ENCODE measurements around the gene ESYT3. TPM values are rescaled to one million over a fixed set of nuclear protein-coding genes. Genes with fewer than 3 reads are reported as not detected.

Gene ESYT3
- total RNA-seq, 2 donors from 2014 or later, result 0.40 TPM; not detected in 1

DNA sequence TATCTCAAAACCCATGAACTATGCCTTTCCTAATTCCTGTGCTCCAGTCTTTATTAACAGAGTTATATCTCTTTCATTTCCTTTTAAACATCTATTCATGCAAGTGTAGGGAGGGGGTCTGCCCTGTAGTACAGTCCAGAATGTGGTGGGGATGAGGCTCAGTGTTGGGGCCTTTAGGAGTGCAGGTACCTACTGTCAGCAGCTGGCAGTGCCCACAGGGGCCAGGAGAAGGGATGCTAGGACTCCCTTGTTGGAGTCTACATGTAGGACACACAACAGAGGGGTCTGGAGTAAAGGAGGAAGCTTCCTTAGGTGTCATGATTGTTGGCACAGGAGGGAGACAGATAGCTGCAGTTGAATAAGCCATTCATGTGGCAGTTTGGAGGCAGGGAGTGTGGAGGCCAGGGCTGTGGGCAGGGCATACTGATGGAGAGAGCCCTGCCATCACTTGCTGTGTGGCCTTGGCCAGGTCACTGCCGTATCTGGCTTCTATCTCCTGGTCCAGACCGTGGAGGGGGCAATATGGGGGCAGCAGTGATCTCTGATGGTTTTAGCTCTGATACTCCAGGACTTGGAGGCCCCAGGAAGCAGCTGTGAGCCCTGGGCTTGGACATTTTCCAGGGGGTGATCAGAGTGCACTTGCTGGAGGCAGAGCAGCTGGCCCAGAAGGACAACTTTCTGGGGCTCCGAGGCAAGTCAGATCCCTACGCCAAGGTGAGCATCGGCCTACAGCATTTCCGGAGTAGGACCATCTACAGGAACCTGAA, 29.5 kb downstream of the ESYT3 start:
- Mint-ChIP-seq H3K4me3 (no peak overlapping the region), H3K27me3 (peaks cover 27% of the 10 kb centered on the region), H3K36me3 (ENCODE audit: low read depth) (no peaks in the 10 kb centered on the region), H3K27ac (no peak overlapping the region), H3K4me1 (no peaks in the 10 kb centered on the region)
- H3K9me3 ChIP-seq (ENCODE audit: control insufficient read depth, low read length, poor library complexity, severe bottlenecking), result no peaks in the 10 kb centered on the region
- DNase-seq (no peak), ATAC-seq (no peak)

DNA sequence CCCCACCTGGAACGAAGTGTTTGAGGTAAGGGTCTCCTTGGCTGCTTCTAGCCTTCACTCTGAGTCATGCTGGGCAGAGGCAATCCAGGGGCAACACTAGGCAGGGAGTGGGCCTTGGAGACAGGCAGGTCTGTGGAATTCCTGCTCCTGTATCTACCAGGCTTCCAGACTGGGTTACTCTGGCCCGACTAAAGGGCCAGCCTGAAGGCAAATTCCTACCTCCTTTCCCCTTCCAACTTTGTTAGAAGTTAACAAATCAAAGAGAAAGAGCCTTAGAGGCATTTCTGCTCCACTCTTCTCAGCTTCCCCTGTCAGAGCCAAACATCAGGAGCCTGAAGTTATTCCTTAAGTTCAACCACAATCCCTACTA, 30.1 kb downstream of the ESYT3 start:
- H3K27ac Mint-ChIP-seq, result no peak overlapping the region
- DNase-seq (no peak), ATAC-seq (no peak)
- H3K27me3 Mint-ChIP-seq, result peaks cover 27% of the 10 kb centered on the region
- no peak overlapping the region for H3K4me3 Mint-ChIP-seq
- no peaks in the 10 kb centered on the region for H3K4me1 Mint-ChIP-seq
- no peaks in the 10 kb centered on the region for H3K9me3 ChIP-seq (ENCODE audit: control insufficient read depth, low read length, poor library complexity, severe bottlenecking)
- no peaks in the 10 kb centered on the region for H3K36me3 Mint-ChIP-seq (ENCODE audit: low read depth)

DNA sequence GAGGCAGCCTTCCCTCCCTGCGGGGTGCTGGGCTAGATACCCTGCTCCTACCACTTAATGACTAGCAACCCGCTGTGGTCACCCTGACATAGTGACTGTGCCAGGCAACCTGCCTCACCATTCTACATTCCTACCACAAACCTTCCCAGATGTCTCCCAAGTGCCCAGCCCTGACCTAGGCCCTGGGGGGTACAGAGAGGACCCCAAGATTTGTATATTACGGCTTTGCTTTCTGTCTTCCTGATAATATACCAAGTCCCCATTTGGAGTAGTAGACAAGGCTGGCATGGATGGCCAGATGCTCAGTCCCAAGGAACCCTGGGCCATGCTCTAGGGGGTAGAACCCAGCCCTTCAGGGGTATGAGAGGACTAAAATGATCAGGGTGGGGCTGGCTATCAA, 31.0 kb downstream of the ESYT3 start:
- H3K9me3 ChIP-seq (ENCODE audit: control insufficient read depth, low read length, poor library complexity, severe bottlenecking), result no peaks in the 10 kb centered on the region
- ATAC-seq (no peak), DNase-seq (no peak)
- Mint-ChIP-seq H3K27me3 (peaks cover 27% of the 10 kb centered on the region), H3K36me3 (ENCODE audit: low read depth) (no peaks in the 10 kb centered on the region), H3K4me3 (no peak overlapping the region), H3K27ac (no peak overlapping the region), H3K4me1 (no peaks in the 10 kb centered on the region)

DNA sequence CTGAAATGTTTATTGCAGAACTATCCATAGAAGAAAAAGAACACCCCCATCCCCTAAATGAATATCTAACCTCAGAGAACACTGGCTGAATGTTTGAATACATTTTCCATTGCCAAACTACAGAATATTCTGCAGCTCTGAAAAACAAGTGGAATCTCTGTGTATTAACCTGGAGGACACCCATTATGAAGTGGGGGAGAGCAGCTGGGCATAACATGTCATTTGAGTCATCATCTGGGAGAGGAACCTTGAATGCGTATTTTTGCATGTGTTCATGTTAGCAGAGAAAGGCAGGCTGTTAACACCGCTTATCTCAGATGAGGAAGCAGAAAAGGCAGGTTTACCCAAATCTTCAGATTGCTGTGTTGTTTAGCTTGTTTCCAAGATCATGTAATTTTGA, 31.5 kb downstream of the ESYT3 start:
- no peaks in the 10 kb centered on the region for H3K4me1 Mint-ChIP-seq
- H3K36me3 Mint-ChIP-seq (ENCODE audit: low read depth), result no peaks in the 10 kb centered on the region
- no peaks in the 10 kb centered on the region for H3K9me3 ChIP-seq (ENCODE audit: control insufficient read depth, low read length, poor library complexity, severe bottlenecking)
- DNase-seq (no peak), ATAC-seq (no peak)
- H3K27ac Mint-ChIP-seq, result no peak overlapping the region
- H3K4me3 Mint-ChIP-seq, result no peak overlapping the region
- H3K27me3 Mint-ChIP-seq, result peaks cover 27% of the 10 kb centered on the region

DNA sequence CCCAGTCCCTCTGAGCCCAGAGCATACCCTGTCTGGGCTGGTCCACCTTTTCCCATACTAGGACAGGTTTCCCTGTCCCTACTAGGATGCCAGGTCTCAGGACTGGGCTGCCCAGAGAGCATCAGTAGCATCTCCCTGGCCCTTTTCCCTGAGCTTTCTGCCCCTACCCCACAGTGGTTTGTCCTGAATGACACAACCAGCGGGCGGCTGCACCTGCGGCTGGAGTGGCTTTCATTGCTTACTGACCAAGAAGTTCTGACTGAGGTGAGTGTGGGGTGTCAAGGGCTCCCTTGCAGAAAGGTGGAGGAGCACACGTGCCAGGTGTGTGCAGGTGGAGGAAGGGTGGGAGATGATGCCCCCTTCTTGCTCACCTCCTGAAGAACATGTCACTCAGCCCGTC, 33.5 kb downstream of the ESYT3 start:
- DNase-seq, result no peak
- no peaks in the 10 kb centered on the region for H3K36me3 Mint-ChIP-seq (ENCODE audit: low read depth)
- no peaks in the 10 kb centered on the region for H3K4me1 Mint-ChIP-seq
- peaks cover 23% of the 10 kb centered on the region for H3K27me3 Mint-ChIP-seq
- H3K9me3 ChIP-seq (ENCODE audit: control insufficient read depth, low read length, poor library complexity, severe bottlenecking), result no peaks in the 10 kb centered on the region
- H3K27ac Mint-ChIP-seq, result no peak overlapping the region
- ATAC-seq, result no peak
- H3K4me3 Mint-ChIP-seq, result no peak overlapping the region

DNA sequence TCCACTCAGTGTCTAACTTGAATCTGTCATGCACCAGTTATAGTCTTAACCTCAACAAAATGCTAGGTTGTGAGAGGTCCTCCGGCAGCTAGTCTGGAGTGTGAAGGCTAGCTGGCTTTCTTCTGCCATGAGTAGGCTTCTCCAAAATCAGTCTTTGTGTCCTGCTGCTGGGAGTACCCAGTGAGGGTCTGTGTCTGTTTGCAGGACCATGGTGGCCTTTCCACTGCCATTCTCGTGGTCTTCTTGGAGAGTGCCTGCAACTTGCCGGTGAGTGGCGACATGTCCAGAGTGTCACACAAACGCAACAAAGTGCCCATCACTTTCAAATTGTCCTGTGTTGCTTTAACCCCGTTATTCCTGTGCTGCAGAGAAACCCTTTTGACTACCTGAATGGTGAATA, 34.0 kb downstream of the ESYT3 start:
- DNase-seq (no peak), ATAC-seq (no peak)
- Mint-ChIP-seq H3K4me3 (no peak overlapping the region), H3K27ac (no peak overlapping the region), H3K27me3 (peaks cover 23% of the 10 kb centered on the region), H3K4me1 (no peaks in the 10 kb centered on the region), H3K36me3 (ENCODE audit: low read depth) (no peaks in the 10 kb centered on the region)
- no peaks in the 10 kb centered on the region for H3K9me3 ChIP-seq (ENCODE audit: control insufficient read depth, low read length, poor library complexity, severe bottlenecking)

DNA sequence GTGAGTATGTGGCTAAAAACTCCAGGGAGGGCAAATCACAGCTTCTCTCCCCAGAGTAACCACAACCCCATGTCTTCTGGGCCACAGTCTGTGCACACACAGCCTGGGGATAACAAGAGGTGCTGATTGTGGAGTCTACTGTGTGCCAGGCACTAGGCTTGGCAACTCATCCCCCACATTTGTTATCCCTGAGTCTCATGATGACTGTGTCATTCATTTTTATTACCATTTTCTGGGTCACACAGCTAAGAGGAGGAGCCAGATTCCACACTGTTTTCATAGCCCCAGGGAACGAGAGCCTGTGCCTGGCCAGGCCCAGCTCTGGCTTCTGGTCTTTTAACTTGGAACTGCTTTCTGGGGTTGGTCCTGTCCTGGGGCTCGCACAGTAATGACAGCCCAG, 34.5 kb downstream of the ESYT3 start:
- peaks cover 23% of the 10 kb centered on the region for H3K27me3 Mint-ChIP-seq
- no peak for DNase-seq
- H3K4me1 Mint-ChIP-seq, result no peaks in the 10 kb centered on the region
- H3K36me3 Mint-ChIP-seq (ENCODE audit: low read depth), result no peaks in the 10 kb centered on the region
- no peak overlapping the region for H3K27ac Mint-ChIP-seq
- H3K4me3 Mint-ChIP-seq, result no peak overlapping the region
- ATAC-seq, result no peak
- H3K9me3 ChIP-seq (ENCODE audit: control insufficient read depth, low read length, poor library complexity, severe bottlenecking), result no peaks in the 10 kb centered on the region

DNA sequence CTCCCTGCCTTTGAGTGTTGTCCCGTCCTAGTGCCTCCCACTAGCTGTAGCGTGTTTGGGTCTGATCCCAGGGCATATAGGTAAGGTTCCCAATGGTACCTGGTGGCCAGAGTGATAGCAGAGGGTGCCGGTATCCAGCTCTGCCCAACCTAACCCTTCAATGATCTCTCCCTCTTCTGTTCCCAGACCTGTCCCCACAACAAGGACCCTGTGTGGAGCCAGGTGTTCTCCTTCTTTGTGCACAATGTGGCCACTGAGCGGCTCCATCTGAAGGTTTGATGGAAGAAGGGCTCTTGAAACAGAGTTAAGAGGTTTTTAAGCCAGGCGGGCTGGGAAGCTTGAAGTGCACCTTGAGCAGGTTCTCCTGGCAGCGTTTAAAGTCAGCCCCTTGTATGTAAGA, 35.5 kb downstream of the ESYT3 start:
- H3K27me3 Mint-ChIP-seq, result peaks cover 24% of the 10 kb centered on the region
- DNase-seq (no peak), ATAC-seq (no peak)
- no peaks in the 10 kb centered on the region for H3K36me3 Mint-ChIP-seq (ENCODE audit: low read depth)
- no peaks in the 10 kb centered on the region for H3K9me3 ChIP-seq (ENCODE audit: control insufficient read depth, low read length, poor library complexity, severe bottlenecking)
- no peaks in the 10 kb centered on the region for H3K4me1 Mint-ChIP-seq
- no peak overlapping the region for H3K4me3 Mint-ChIP-seq
- no peak overlapping the region for H3K27ac Mint-ChIP-seq

DNA sequence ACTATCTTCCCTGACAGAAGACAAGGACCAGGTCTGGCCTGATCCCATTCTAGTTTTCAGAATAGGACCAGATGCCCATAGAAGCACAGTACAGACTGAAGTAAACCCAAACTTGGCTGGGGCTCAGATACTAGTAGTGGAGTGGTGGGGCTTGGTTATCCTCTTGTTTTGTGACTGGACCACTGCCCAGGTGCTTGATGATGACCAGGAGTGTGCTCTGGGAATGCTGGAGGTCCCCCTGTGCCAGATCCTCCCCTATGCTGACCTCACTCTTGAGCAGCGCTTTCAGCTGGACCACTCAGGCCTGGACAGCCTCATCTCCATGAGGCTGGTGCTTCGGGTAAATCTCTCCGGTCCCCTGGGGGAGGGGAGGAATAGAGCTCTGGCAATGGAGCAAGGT, 36.3 kb downstream of the ESYT3 start:
- no peak overlapping the region for H3K4me3 Mint-ChIP-seq
- no peaks in the 10 kb centered on the region for H3K4me1 Mint-ChIP-seq
- no peaks in the 10 kb centered on the region for H3K36me3 Mint-ChIP-seq (ENCODE audit: low read depth)
- ATAC-seq (no peak), DNase-seq (no peak)
- H3K27me3 Mint-ChIP-seq, result peaks cover 23% of the 10 kb centered on the region
- no peak overlapping the region for H3K27ac Mint-ChIP-seq
- H3K9me3 ChIP-seq (ENCODE audit: control insufficient read depth, low read length, poor library complexity, severe bottlenecking), result no peaks in the 10 kb centered on the region

DNA sequence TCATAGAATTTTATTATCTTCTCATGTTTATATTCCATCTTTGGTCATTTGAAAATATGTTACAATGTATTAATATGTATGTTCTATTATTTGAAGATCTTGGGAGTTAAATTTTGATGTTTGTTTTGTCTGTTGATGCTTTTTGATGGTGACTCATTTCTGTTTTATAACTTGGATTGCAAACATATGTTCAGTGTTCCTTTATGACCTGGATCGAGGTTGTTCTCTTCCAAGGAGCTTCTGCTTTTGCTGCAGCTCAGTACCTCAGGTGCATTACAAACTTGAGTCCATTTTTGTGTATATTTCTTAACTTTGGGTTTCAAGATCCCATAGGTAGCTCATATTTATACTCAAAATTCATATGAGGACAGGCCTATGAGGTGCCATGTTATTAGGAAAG, 37.1 kb downstream of the ESYT3 start:
- no peaks in the 10 kb centered on the region for H3K4me1 Mint-ChIP-seq

DNA sequence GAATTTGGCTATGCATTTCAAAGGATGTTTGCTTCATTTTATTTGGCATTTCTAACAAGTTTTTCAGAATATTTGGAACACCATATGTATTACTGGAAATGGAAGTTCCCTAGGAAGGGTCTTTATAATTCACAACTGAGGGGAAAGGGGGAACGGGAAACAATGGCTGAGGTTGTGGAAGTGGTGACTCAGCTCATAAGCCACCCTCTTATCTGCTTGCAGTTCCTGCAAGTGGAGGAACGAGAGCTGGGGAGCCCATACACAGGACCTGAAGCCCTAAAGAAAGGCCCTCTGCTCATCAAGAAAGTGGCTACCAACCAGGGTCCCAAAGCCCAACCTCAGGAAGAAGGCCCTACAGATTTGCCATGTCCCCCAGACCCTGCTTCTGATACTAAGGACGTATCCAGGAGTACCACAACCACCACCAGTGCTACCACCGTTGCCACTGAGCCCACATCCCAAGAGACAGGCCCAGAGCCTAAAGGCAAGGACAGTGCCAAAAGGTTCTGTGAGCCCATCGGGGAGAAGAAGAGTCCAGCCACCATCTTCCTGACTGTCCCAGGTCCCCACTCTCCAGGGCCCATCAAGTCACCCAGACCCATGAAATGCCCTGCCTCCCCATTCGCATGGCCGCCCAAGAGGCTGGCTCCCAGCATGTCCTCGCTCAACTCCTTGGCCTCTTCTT, 37.9 kb downstream of the ESYT3 start:
- H3K4me1 Mint-ChIP-seq, result no peaks in the 10 kb centered on the region
- no peak overlapping the region for H3K4me3 Mint-ChIP-seq
- H3K36me3 Mint-ChIP-seq (ENCODE audit: low read depth), result peaks cover 2% of the 10 kb centered on the region
- no peak for DNase-seq
- H3K27ac Mint-ChIP-seq, result no peak overlapping the region
- peaks cover 17% of the 10 kb centered on the region for H3K27me3 Mint-ChIP-seq
- no peaks in the 10 kb centered on the region for H3K9me3 ChIP-seq (ENCODE audit: control insufficient read depth, low read length, poor library complexity, severe bottlenecking)
- no peak for ATAC-seq

More for the DNA sequence above, 37.1 kb downstream of the ESYT3 start:
- ATAC-seq (no peak), DNase-seq (no peak)
- Mint-ChIP-seq H3K27ac (no peak overlapping the region), H3K4me3 (no peak overlapping the region), H3K36me3 (ENCODE audit: low read depth) (peaks cover 2% of the 10 kb centered on the region), H3K27me3 (peaks cover 22% of the 10 kb centered on the region)
- no peaks in the 10 kb centered on the region for H3K9me3 ChIP-seq (ENCODE audit: control insufficient read depth, low read length, poor library complexity, severe bottlenecking)

DNA sequence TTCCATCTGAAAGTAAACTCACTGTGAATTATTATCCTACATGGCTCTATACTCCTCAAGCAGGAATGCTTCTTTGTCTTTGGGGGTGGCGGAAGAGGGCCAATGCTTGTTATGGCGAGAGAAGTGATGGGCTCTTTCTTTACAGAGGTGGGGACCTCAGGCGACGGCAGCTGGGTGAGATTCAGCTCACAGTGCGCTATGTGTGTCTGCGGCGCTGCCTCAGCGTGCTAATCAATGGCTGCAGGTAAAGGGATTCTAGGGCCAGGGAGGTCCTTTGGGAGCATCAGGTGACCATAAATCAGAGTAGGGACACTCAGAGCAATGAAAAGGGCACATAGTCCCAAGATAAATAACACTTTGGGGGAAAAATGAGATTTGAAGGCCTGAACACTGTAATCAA, 39.0 kb downstream of the ESYT3 start:
- ATAC-seq, result no peak
- Mint-ChIP-seq H3K4me1 (no peaks in the 10 kb centered on the region), H3K36me3 (ENCODE audit: low read depth) (peaks cover 2% of the 10 kb centered on the region), H3K4me3 (no peak overlapping the region), H3K27me3 (peaks cover 21% of the 10 kb centered on the region), H3K27ac (no peak overlapping the region)
- DNase-seq, result no peak
- no peaks in the 10 kb centered on the region for H3K9me3 ChIP-seq (ENCODE audit: control insufficient read depth, low read length, poor library complexity, severe bottlenecking)

DNA sequence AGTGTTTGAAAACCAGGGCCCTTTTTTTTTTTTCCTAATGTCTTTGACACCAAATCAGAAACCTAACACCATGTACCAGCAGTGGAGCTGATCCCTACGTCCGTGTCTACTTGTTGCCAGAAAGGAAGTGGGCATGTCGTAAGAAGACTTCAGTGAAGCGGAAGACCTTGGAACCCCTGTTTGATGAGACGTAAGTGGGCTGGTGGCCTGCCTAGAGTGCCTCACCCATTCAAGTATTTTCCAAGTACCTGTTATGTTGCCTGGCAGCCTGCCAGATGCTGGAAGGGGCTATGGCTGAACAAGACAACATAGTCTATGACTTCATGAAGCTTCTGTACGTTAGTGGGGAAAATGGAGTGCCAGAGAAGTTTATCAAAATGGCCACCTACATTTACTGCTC, 39.7 kb downstream of the ESYT3 start:
- DNase-seq, result no peak
- Mint-ChIP-seq H3K4me1 (no peaks in the 10 kb centered on the region), H3K36me3 (ENCODE audit: low read depth) (peaks cover 2% of the 10 kb centered on the region), H3K27ac (no peak overlapping the region), H3K4me3 (no peak overlapping the region), H3K27me3 (peaks cover 23% of the 10 kb centered on the region)
- H3K9me3 ChIP-seq (ENCODE audit: control insufficient read depth, low read length, poor library complexity, severe bottlenecking), result no peaks in the 10 kb centered on the region
- ATAC-seq, result no peak

DNA sequence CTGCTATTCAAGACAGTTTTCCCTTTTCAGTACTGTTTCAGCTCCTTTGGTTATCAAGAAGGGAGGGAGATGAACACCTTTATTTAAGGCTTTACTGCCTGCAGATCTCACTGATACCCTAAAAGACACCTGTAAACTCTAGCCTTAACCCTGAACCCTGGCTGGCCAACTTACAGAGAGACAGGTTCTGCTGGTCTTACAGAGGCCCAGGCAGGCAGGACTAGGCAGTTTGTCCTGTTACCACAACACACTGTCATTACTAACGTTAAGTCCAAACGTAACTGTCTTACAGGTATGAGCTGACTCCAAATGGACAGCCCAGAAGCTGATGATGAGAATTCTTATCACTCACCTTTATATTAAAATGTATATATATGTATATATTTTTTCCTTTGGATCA, 42.1 kb downstream of the ESYT3 start:
- Mint-ChIP-seq H3K4me1 (no peaks in the 10 kb centered on the region), H3K27me3 (peaks cover 30% of the 10 kb centered on the region), H3K36me3 (ENCODE audit: low read depth) (peaks cover 2% of the 10 kb centered on the region), H3K4me3 (no peak overlapping the region), H3K27ac (no peak overlapping the region)
- ATAC-seq (no peak), DNase-seq (no peak)
- H3K9me3 ChIP-seq (ENCODE audit: control insufficient read depth, low read length, poor library complexity, severe bottlenecking), result no peaks in the 10 kb centered on the region

Data from T-helper 17 cell (primary cell).